ENCODE measurements around the gene MFF.

GRCh38 chr2:227406177-227407031 is 81.4 kb downstream of the MFF start:
- TF ChIP-seq CTCF (IDR thresholded peaks at IDR 0.05; ENCODE audit: extremely low read depth in 1 of 2, insufficient read depth in 1 of 2, low read depth in 1 of 2, low read length in 2 of 2) (peak; percentile 57 to 81), POLR2A (IDR thresholded peaks at IDR 0.05; ENCODE audit: low read depth, low read length) (peak; percentile 50), EZH2 (IDR thresholded peaks at IDR 0.05; ENCODE audit: borderline replicate concordance, low read depth, low read length, severe bottlenecking) (no peak), MYC (IDR thresholded peaks at IDR 0.05; ENCODE audit: low read depth, low read length) (no peak), MAX (IDR thresholded peaks at IDR 0.05; ENCODE audit: insufficient read depth, insufficient read length) (no peak)

All from endothelial cell of umbilical vein (primary cell).